K562 (cell line): ENCODE results near the gene ITSN2.

Experiments used
- CTCF ChIP-seq, 3 experiments: IDR thresholded peaks in 2 of 3; conservative IDR thresholded peaks in 1 of 3; 2 replicates each; pipeline ENCODE4 v1.5.1; 2011 to 2012; ENCODE audit warnings: low read length in 3 of 3, mild to moderate bottlenecking in 3 of 3, control low read depth in 2 of 3, improper control_type of control experiment in 1 of 3, inconsistent platforms in 1 of 3, low read depth in 1 of 3, mixed read lengths in 1 of 3, moderate library complexity in 1 of 3; ENCODE audit not compliant: insufficient read depth in 2 of 3
- ESRRB ChIP-seq: fragments of 250-450 bp; sonication (Bioruptor Pico); IDR thresholded peaks from 2 replicates; pipeline ENCODE4 v1.5.0; 2020; ENCODE audit warnings: mild to moderate bottlenecking, moderate library complexity, borderline replicate concordance
- KAT7 ChIP-seq: sonication (generic); formaldehyde crosslinking; IDR thresholded peaks from 2 replicates; pipeline ENCODE4 v1.8.0; 2022; ENCODE audit warnings: missing genetic modification reagents, mild to moderate bottlenecking, borderline replicate concordance
- ZZZ3 ChIP-seq: fragments of 450-650 bp; IDR thresholded peaks from 2 replicates; pipeline ENCODE4 v1.6.1; 2016; ENCODE audit warnings: antibody characterized with exemption, mild to moderate bottlenecking, moderate library complexity

DNA sequence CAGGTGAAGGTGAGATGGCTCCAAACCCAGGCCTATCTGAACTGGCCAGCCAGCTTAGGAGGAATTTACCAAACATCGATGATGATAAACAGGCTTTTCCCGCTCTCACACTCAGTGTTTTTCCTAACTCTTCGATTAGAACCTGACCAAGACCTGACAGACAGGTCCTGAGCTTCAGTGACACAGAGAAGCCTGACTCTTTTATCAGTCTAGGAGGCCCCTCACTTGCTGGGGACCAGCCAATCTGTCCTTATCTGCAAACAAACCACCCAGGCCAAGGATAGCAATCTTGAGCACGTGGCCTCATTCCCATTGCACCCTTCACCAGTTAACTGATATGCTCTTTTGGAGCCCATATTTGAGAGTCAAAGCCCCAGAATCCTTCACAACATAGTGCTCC is 1.9 kb upstream of the ITSN2 start:
- TF ChIP-seq ESRRB (CRISPR knock-in tag) (no peak), ZZZ3 (no peak), CTCF (IDR thresholded peaks at IDR 0.05 in 2 of 3, conservative IDR thresholded peaks at IDR 0.05 in 1 of 3; ENCODE audit: insufficient read depth in 2 of 3, low read depth in 1 of 3, low read length in 3 of 3) (no peak), KAT7 (CRISPR knock-in tag) (no peak)
